H1 (cell line): ENCODE measurements around the gene KIZ. TPM values are rescaled to one million over a fixed set of nuclear protein-coding genes. Genes with fewer than 3 reads are reported as not detected.

Source experiments
- CTCF ChIA-PET: fragments of 300-600 bp; sonication (Branson Sonifier 250); formaldehyde crosslinking; loops from one replicate; lab custom pipeline; 2021; ENCODE audit not compliant: partially characterized antibody; lab: Charles Lee
- POLR2A ChIA-PET: fragments of 300-600 bp; sonication (Branson Sonifier 250); formaldehyde crosslinking; loops from one replicate; lab custom pipeline; 2021; ENCODE audit warnings: inconsistent platforms; ENCODE audit not compliant: partially characterized antibody; lab: Charles Lee
- DNase-seq, 2 experiments: peaks; one replicate each; pipeline versions ENCODE4 v3.0.0 to v3.0.0-alpha.2; 2010 to 2022; ENCODE audit warnings: low spot score in 2 of 2, low read depth in 1 of 2, mixed read lengths in 1 of 2
- FAIRE-seq: peaks from 2 replicates; lab custom pipeline; 2011; peaks lifted over from hg19 to GRCh38; lab: Jason Lieb, UNC
- H2AFZ ChIP-seq: 2 replicates; pipeline ENCODE4 v1.8.1; 2012; ENCODE audit warnings: low read length, inconsistent platforms
- H2AK5ac ChIP-seq: 2 replicates; pipeline ENCODE4 v1.6.1; 2013; ENCODE audit warnings: low read depth, low read length
- H2BK120ac ChIP-seq: replicated peaks from 2 replicates; pipeline ENCODE3; 2013; ENCODE audit warnings: low read depth, low read length, inconsistent platforms
- H2BK12ac ChIP-seq: 2 replicates; pipeline ENCODE4 v1.6.1; 2013; ENCODE audit warnings: low read depth, low read length
- H2BK15ac ChIP-seq: 2 replicates; pipeline ENCODE4 v1.6.1; 2013; ENCODE audit warnings: low read length
- H2BK20ac ChIP-seq: 2 replicates; pipeline ENCODE4 v1.6.1; 2013; ENCODE audit warnings: low read length
- H2BK5ac ChIP-seq: 2 replicates; pipeline ENCODE4 v1.6.1; 2013; ENCODE audit warnings: low read depth, low read length
- H3K14ac ChIP-seq: 2 replicates; pipeline ENCODE4 v1.6.1; 2013; ENCODE audit warnings: inconsistent platforms; ENCODE audit not compliant: insufficient read length
- H3K18ac ChIP-seq: 2 replicates; pipeline ENCODE4 v1.6.1; 2013; ENCODE audit warnings: low read length; ENCODE audit errors: extremely low read depth
- H3K23ac ChIP-seq: 2 replicates; pipeline ENCODE4 v1.6.1; 2013; ENCODE audit warnings: inconsistent platforms; ENCODE audit not compliant: insufficient read length
- H3K23me2 ChIP-seq: 2 replicates; pipeline ENCODE4 v1.6.1; 2013; ENCODE audit warnings: low read depth, low read length
- H3K27ac ChIP-seq: 2 replicates; pipeline ENCODE4 v1.6.1; 2011; ENCODE audit warnings: low read depth, low read length, inconsistent platforms
- H3K27me3 ChIP-seq, 4 experiments: replicated peaks in 1 of 4; 1 replicate in 1 of 4; 2 replicates in 3 of 4; pipeline versions ENCODE4 v1.6.1 to v1.8.1; 2011 to 2013; ENCODE audit warnings: low read length in 3 of 4, mild to moderate bottlenecking in 3 of 4, inconsistent platforms in 2 of 4, mixed read lengths in 2 of 4, moderate library complexity in 1 of 4; ENCODE audit not compliant: control insufficient read depth in 3 of 4, insufficient read depth in 3 of 4; ENCODE audit errors: extremely low read depth in 1 of 4
- H3K36me3 ChIP-seq, 4 experiments: 2 replicates each; pipeline versions ENCODE4 v1.6.1 to v1.8.1; 2011 to 2013; ENCODE audit warnings: mild to moderate bottlenecking in 4 of 4, low read length in 3 of 4, moderate library complexity in 2 of 4, control low read depth in 1 of 4, inconsistent platforms in 1 of 4; ENCODE audit not compliant: insufficient read depth in 4 of 4, control insufficient read depth in 2 of 4
- H3K4ac ChIP-seq: replicated peaks from 2 replicates; pipeline ENCODE3; 2013; ENCODE audit warnings: low read length, low read depth, mixed read lengths, inconsistent platforms; ENCODE audit not compliant: insufficient read length
- H3K4me1 ChIP-seq, 4 experiments: replicated peaks in 1 of 4; 1 replicate in 1 of 4; 2 replicates in 3 of 4; pipeline versions ENCODE4 v1.6.1 to v1.8.1; 2011 to 2013; ENCODE audit warnings: low read length in 3 of 4, inconsistent platforms in 2 of 4, mixed read lengths in 1 of 4; ENCODE audit not compliant: insufficient read depth in 4 of 4, control insufficient read depth in 3 of 4
- H3K4me2 ChIP-seq, 2 experiments: 2 replicates each; pipeline versions ENCODE4 v1.6.1 to v1.8.1; 2011 to 2013; ENCODE audit warnings: low read depth in 2 of 2, low read length in 2 of 2, control low read depth in 1 of 2, inconsistent platforms in 1 of 2, mild to moderate bottlenecking in 1 of 2; ENCODE audit not compliant: insufficient read depth in 1 of 2
- H3K4me3 ChIP-seq, 4 experiments: fragments of 200-600, 300-600 bp in 1 of 4; sonication (generic), shearing (Covaris generic), sonication (Bioruptor Twin) in 1 of 4; 2 replicates each; pipeline versions ENCODE4 v1.5.1 to v1.8.1; 2011 to 2016; ENCODE audit warnings: low read length in 4 of 4, low read depth in 3 of 4, control low read depth in 2 of 4, inconsistent platforms in 2 of 4, mild to moderate bottlenecking in 2 of 4, mixed read lengths in 1 of 4, moderate library complexity in 1 of 4; ENCODE audit not compliant: insufficient read depth in 2 of 4; ENCODE audit errors: extremely low read depth in 1 of 4
- H3K56ac ChIP-seq: replicated peaks from 2 replicates; pipeline ENCODE3; 2013; ENCODE audit warnings: low read depth, mild to moderate bottlenecking, mixed read lengths, low read length, inconsistent platforms; ENCODE audit not compliant: insufficient read length
- H3K79me1 ChIP-seq: 2 replicates; pipeline ENCODE4 v1.6.1; 2013; ENCODE audit warnings: low read depth, low read length, control low read depth
- H3K79me2 ChIP-seq, 2 experiments: 2 replicates each; pipeline versions ENCODE4 v1.6.1 to v1.8.1; 2012 to 2013; ENCODE audit warnings: low read length in 2 of 2, mild to moderate bottlenecking in 2 of 2, inconsistent platforms in 1 of 2; ENCODE audit not compliant: insufficient read depth in 2 of 2, control insufficient read depth in 1 of 2
- H3K9ac ChIP-seq, 4 experiments: replicated peaks in 1 of 4; 1 replicate in 1 of 4; 2 replicates in 3 of 4; pipeline versions ENCODE4 v1.6.1 to v1.8.1; 2011 to 2013; ENCODE audit warnings: low read depth in 3 of 4, low read length in 3 of 4, control low read depth in 2 of 4, mild to moderate bottlenecking in 2 of 4, moderate library complexity in 2 of 4, inconsistent platforms in 1 of 4; ENCODE audit errors: extremely low read depth in 1 of 4
- H3K9me3 ChIP-seq, 2 experiments: 2 replicates each; pipeline versions ENCODE4 v1.6.1 to v1.8.1; 2012 to 2013; ENCODE audit warnings: mild to moderate bottlenecking in 2 of 2, moderate library complexity in 2 of 2, control low read depth in 1 of 2, inconsistent platforms in 1 of 2, low read depth in 1 of 2, low read length in 1 of 2, mixed read lengths in 1 of 2; ENCODE audit not compliant: insufficient read depth in 2 of 2
- H4K20me1 ChIP-seq, 2 experiments: replicated peaks in 1 of 2; 2 replicates each; pipeline versions ENCODE3 to v1.8.1; 2011 to 2013; ENCODE audit warnings: inconsistent platforms in 2 of 2, low read length in 2 of 2, mild to moderate bottlenecking in 1 of 2; ENCODE audit not compliant: insufficient read depth in 2 of 2, control insufficient read depth in 1 of 2
- H4K5ac ChIP-seq: 2 replicates; pipeline ENCODE4 v1.6.1; 2013; ENCODE audit warnings: low read length, low read depth, mixed read lengths, inconsistent platforms; ENCODE audit not compliant: insufficient read length
- H4K8ac ChIP-seq: 2 replicates; pipeline ENCODE4 v1.8.0; 2013; ENCODE audit warnings: mild to moderate bottlenecking, moderate library complexity, low read length, inconsistent platforms; ENCODE audit not compliant: insufficient read depth; ENCODE audit errors: extremely low read depth
- H4K91ac ChIP-seq: replicated peaks from 2 replicates; pipeline ENCODE3; 2013; ENCODE audit warnings: low read length, mixed read lengths, inconsistent platforms; ENCODE audit not compliant: insufficient read length
- GTF2F1 ChIP-seq: IDR thresholded peaks from 2 replicates; pipeline ENCODE4 v1.6.1; 2012; ENCODE audit warnings: low read depth, low read length, improper control_type of control experiment, borderline replicate concordance
- JUND ChIP-seq: IDR thresholded peaks from 2 replicates; pipeline ENCODE4 v1.6.1; 2011; ENCODE audit warnings: mild to moderate bottlenecking, improper control_type of control experiment, low read length
- KDM4A ChIP-seq: IDR thresholded peaks from one replicate; pipeline ENCODE4 v1.7.1; 2012; ENCODE audit warnings: low read depth, mild to moderate bottlenecking, moderate library complexity, low read length, inconsistent platforms; ENCODE audit not compliant: severe bottlenecking
- MAFK ChIP-seq: IDR thresholded peaks from 2 replicates; pipeline ENCODE4 v1.6.1; 2012; ENCODE audit warnings: low read depth, mild to moderate bottlenecking, improper control_type of control experiment, low read length
- MAX ChIP-seq: IDR thresholded peaks from 2 replicates; pipeline ENCODE4 v1.6.1; 2012; ENCODE audit warnings: inconsistent platforms
- RAD21 ChIP-seq, 2 experiments: IDR thresholded peaks in 1 of 2; conservative IDR thresholded peaks in 1 of 2; 2 replicates each; pipeline ENCODE4 v1.6.1; 2011; ENCODE audit warnings: low read depth in 2 of 2, low read length in 2 of 2, improper control_type of control experiment in 1 of 2, inconsistent platforms in 1 of 2, mild to moderate bottlenecking in 1 of 2, moderate library complexity in 1 of 2
- RFX5 ChIP-seq: IDR thresholded peaks from 2 replicates; pipeline ENCODE4 v1.6.1; 2011; ENCODE audit warnings: low read depth, low read length, improper control_type of control experiment, borderline replicate concordance
- SP4 ChIP-seq: IDR thresholded peaks from 2 replicates; pipeline ENCODE4 v1.6.1; 2012; ENCODE audit warnings: low read length, inconsistent platforms
- TAF7 ChIP-seq: optimal IDR thresholded peaks from 2 replicates; pipeline ENCODE3; 2011; ENCODE audit warnings: low read depth, mild to moderate bottlenecking, inconsistent platforms, low read length, moderate library complexity, borderline replicate concordance
- TBP ChIP-seq: IDR thresholded peaks from 2 replicates; pipeline ENCODE4 v1.6.1; 2011; ENCODE audit warnings: low read depth, low read length, improper control_type of control experiment
- WGBS, 2 experiments: shearing (Covaris generic) in 1 of 2; methylation state at CpG; one replicate each; pipeline versions ENCODE4 v1.1.6 to v1.1.7; 2013 to 2015; ENCODE audit warnings: low lambda C conversion rate in 2 of 2, mixed read lengths in 2 of 2, inconsistent platforms in 1 of 2, low coverage in 1 of 2, missing lambda C conversion rate in 1 of 2; ENCODE audit not compliant: insufficient replicate concordance in 2 of 2, insufficient coverage in 1 of 2, insufficient read length in 1 of 2; ENCODE audit errors: extremely low coverage in 1 of 2, missing lambda C conversion rate in 1 of 2; 5-methylcytosine and 5-hydroxymethylcytosine counted together
- polyA plus RNA-seq, 7 experiments: library from polyadenylated mRNA; depleted of rRNA in 3 of 7; stranded (reverse) in 5 of 7; unstranded in 2 of 7; fragments of >200 nt in 5 of 7; fragments of 200-250 nt in 2 of 7; gene quantifications; 1 replicate in 5 of 7; 2 replicates in 1 of 7; 4 replicates in 1 of 7; pipeline versions ENCODE4 v1.2.1 to v1.2.3, GENCODE V29; 2011 to 2013; ENCODE audit warnings: missing spikeins in 2 of 7, mixed read lengths in 2 of 7
- total RNA-seq: library from RNA; stranded (reverse); fragmentation: NEBNext Ultra II Directional; extraction: Animal tissue kit (Norgen Biotek cat#: 25700); gene quantifications from 2 replicates; pipeline ENCODE4 v1.2.1, GENCODE V29; 2021
- TF ChIP-seq, protein P1 (sequence below), 3 experiments: IDR thresholded peaks; 1 replicate in 2 of 3; 2 replicates in 1 of 3; pipeline versions ENCODE4 v1.5.1 to v1.6.1; 2011; ENCODE audit warnings: low read length in 3 of 3, mild to moderate bottlenecking in 3 of 3, inconsistent platforms in 2 of 3, low read depth in 1 of 3, moderate library complexity in 1 of 3; ENCODE audit not compliant: insufficient read depth in 1 of 3; ENCODE audit errors: control extremely low read depth in 1 of 3

Gene KIZ
- total and polyA plus RNA-seq, 2 of the 8 experiments (the other 6 are each of a cell fraction or from before 2014, with no cell fraction given) = 13.0 to 51.7 TPM

DNA sequence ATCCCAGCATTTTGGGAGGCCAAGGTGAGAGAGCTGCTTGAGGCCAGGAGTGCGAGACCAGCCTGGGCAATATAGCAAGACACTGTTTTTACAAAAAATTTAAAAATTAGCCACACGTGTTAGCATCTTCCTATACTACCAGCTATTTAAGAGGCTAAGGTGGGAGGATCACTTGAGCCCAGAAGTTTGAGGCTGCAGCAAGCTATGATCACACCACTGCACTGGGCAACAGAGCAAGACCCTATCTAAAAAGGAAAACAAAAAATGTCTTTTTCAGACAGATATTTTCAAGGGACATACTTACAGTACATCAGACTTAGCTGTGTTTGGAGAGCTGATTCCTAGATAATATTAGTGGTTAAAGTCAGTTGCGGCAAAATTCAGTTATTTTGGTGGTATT, 104.3 kb downstream of the KIZ start:
- Histone ChIP-seq H3K79me2 (no peaks in the 10 kb centered on the region), H4K20me1 (no peaks in the 10 kb centered on the region), H3K23me2 (no peaks in the 10 kb centered on the region), H2BK120ac (no peak overlapping the region)
- TF ChIP-seq GTF2F1 (no peak), MAFK (no peak), TAF7 (no peak), RFX5 (no peak), KDM4A (no peak), RAD21 (IDR thresholded peaks at IDR 0.05 in 1 of 2, conservative IDR thresholded peaks at IDR 0.05 in 1 of 2; ENCODE audit: low read depth in 2 of 2, low read length in 2 of 2) (no peak), JUND (no peak), SP4 (no peak), TBP (no peak), MAX (no peak)
- TF ChIP-seq, protein P1, sequence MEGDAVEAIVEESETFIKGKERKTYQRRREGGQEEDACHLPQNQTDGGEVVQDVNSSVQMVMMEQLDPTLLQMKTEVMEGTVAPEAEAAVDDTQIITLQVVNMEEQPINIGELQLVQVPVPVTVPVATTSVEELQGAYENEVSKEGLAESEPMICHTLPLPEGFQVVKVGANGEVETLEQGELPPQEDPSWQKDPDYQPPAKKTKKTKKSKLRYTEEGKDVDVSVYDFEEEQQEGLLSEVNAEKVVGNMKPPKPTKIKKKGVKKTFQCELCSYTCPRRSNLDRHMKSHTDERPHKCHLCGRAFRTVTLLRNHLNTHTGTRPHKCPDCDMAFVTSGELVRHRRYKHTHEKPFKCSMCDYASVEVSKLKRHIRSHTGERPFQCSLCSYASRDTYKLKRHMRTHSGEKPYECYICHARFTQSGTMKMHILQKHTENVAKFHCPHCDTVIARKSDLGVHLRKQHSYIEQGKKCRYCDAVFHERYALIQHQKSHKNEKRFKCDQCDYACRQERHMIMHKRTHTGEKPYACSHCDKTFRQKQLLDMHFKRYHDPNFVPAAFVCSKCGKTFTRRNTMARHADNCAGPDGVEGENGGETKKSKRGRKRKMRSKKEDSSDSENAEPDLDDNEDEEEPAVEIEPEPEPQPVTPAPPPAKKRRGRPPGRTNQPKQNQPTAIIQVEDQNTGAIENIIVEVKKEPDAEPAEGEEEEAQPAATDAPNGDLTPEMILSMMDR (IDR thresholded peaks at IDR 0.05; ENCODE audit: control extremely low read depth in 1 of 3, insufficient read depth in 1 of 3, low read depth in 1 of 3, low read length in 3 of 3) = no peak
- TF ChIP-seq, all 59 proteins: peak for 0
- Histone ChIP-seq H2BK5ac (no peak overlapping the region), H3K27me3 (no peaks in the 10 kb centered on the region), H2AK5ac (no peak overlapping the region), H4K8ac (no peak overlapping the region), H3K4me2 (no peak overlapping the region), H3K79me1 (no peaks in the 10 kb centered on the region), H3K14ac (no peak overlapping the region), H3K4me1 (peaks cover 0 to 23% (median 7%) of the 10 kb centered on the region in 4 experiments; a peak in 3 of 7 replicates), H3K18ac (no peak overlapping the region), H2BK20ac (no peak overlapping the region), H3K4ac (no peak overlapping the region), H4K5ac (no peak overlapping the region), H2BK15ac (no peak overlapping the region), H2AFZ (no peak overlapping the region), H3K9me3 (no peaks in the 10 kb centered on the region), H3K4me3 (no peak overlapping the region), H3K23ac (no peak overlapping the region), H3K9ac (no peak overlapping the region), H3K36me3 (peaks cover 0 to 20% (median 9%) of the 10 kb centered on the region in 4 experiments; a peak in 4 of 8 replicates), H2BK12ac (no peak overlapping the region), H3K27ac (no peak overlapping the region), H3K56ac (no peak overlapping the region), H4K91ac (no peak overlapping the region)
- 98% methylated on average over 3 of the region's 3 CpGs; no CpG with 5 or more reads in 1 of the 2 experiments for WGBS, 2 experiments
- no peak for FAIRE-seq
- DNase-seq = no peak
- POLR2A ChIA-PET = no interaction called here
- CTCF ChIA-PET = interaction anchor here (1.1 kb wide), 1 partner anchor 12 kb away, joined by 3 read pairs; no protein-coding TSS in a partner anchor
